ENCODE results near the gene OLA1. TPM values are rescaled to one million over a fixed set of nuclear protein-coding genes. Genes with fewer than 3 reads are reported as not detected.

Gene OLA1
- total and polyA plus RNA-seq, 2 of the 13 experiments (the other 11 are each of a cell fraction or from before 2014, with no cell fraction given): 153 to 241 TPM

DNA sequence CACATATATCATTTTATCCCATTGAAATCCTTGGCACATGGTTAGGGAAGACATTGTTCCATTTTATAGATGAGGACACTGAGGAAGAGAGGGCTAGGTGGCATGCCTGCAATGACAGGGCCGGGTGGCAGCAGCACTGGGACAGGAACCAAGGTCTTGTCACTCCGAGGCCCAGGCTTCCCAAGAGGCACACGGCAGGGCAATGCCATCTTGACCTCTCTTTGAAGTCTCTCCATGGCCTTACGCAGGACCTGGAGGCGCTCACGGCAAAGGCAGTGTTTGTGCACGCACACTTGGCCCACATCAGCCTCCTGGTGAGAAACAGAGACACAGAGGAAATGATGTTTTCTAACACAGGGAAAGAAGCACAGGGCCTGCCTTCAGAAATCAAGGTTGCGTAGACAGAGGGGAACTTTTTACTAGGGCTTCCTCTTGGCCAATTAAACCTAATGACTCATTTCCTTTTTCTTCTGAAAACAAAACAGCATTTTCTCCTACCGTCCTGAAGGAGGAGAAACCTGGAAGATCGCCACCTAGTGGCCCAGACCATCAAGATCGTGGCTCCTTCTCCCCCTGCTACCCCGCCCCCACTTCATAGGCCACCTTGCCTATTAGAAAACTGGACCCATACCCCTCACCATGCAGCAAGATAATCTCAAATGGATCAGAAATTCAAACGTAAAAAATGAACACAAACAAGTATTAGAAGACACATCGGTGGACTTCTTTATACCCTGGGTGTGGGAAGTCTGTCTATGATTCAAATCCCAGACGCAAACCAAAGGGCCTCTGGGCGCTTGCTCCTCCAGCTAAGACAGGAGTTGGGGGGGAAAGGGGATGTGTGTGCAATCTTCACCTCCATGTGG is 208.5 kb downstream of the OLA1 start (continued):
- TF ChIP-seq, protein P1, sequence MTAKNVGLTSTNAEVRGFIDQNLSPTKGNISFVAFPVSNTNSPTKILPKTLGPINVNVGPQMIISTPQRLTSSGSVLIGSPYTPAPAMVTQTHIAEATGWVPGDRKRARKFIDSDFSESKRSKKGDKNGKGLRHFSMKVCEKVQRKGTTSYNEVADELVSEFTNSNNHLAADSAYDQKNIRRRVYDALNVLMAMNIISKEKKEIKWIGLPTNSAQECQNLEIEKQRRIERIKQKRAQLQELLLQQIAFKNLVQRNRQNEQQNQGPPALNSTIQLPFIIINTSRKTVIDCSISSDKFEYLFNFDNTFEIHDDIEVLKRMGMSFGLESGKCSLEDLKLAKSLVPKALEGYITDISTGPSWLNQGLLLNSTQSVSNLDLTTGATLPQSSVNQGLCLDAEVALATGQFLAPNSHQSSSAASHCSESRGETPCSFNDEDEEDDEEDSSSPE (CRISPR knock-in tag; IDR thresholded peaks at IDR 0.05): no peak
- TF ChIP-seq ZNF644 (CRISPR knock-in tag; IDR thresholded peaks at IDR 0.05; ENCODE audit: low read depth) (no peak; the same call in 1 of the 2 replicates), PAWR (CRISPR knock-in tag; IDR thresholded peaks at IDR 0.05; ENCODE audit: borderline replicate concordance) (no peak), ZNF720 (CRISPR knock-in tag; IDR thresholded peaks at IDR 0.05) (no peak), ZNF282 (IDR thresholded peaks at IDR 0.05; ENCODE audit: partially characterized antibody) (no peak), PAX8 (CRISPR knock-in tag; IDR thresholded peaks at IDR 0.05; ENCODE audit: borderline replicate concordance) (no peak), ZNF547 (CRISPR knock-in tag; IDR thresholded peaks at IDR 0.05) (peak; percentile 36; the same call in 1 of the 2 replicates), RARG (CRISPR knock-in tag; IDR thresholded peaks at IDR 0.05; ENCODE audit: low read depth) (no peak), KDM5A (IDR thresholded peaks at IDR 0.05; ENCODE audit: borderline replicate concordance, low read length) (no peak), MLLT10 (CRISPR knock-in tag; IDR thresholded peaks at IDR 0.05) (no peak), ELF3 (CRISPR knock-in tag; IDR thresholded peaks at IDR 0.05) (peak; percentile 85)
- TF ChIP-seq, protein P2, sequence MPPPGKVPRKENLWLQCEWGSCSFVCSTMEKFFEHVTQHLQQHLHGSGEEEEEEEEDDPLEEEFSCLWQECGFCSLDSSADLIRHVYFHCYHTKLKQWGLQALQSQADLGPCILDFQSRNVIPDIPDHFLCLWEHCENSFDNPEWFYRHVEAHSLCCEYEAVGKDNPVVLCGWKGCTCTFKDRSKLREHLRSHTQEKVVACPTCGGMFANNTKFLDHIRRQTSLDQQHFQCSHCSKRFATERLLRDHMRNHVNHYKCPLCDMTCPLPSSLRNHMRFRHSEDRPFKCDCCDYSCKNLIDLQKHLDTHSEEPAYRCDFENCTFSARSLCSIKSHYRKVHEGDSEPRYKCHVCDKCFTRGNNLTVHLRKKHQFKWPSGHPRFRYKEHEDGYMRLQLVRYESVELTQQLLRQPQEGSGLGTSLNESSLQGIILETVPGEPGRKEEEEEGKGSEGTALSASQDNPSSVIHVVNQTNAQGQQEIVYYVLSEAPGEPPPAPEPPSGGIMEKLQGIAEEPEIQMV (CRISPR knock-in tag; IDR thresholded peaks at IDR 0.05; ENCODE audit: low read depth): no peak
- TF ChIP-seq, protein P3, sequence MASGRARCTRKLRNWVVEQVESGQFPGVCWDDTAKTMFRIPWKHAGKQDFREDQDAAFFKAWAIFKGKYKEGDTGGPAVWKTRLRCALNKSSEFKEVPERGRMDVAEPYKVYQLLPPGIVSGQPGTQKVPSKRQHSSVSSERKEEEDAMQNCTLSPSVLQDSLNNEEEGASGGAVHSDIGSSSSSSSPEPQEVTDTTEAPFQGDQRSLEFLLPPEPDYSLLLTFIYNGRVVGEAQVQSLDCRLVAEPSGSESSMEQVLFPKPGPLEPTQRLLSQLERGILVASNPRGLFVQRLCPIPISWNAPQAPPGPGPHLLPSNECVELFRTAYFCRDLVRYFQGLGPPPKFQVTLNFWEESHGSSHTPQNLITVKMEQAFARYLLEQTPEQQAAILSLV (CRISPR knock-in tag; IDR thresholded peaks at IDR 0.05; ENCODE audit: borderline replicate concordance): peak; percentile 20; the same call in 1 of the 2 replicates
- TF ChIP-seq, protein P4, sequence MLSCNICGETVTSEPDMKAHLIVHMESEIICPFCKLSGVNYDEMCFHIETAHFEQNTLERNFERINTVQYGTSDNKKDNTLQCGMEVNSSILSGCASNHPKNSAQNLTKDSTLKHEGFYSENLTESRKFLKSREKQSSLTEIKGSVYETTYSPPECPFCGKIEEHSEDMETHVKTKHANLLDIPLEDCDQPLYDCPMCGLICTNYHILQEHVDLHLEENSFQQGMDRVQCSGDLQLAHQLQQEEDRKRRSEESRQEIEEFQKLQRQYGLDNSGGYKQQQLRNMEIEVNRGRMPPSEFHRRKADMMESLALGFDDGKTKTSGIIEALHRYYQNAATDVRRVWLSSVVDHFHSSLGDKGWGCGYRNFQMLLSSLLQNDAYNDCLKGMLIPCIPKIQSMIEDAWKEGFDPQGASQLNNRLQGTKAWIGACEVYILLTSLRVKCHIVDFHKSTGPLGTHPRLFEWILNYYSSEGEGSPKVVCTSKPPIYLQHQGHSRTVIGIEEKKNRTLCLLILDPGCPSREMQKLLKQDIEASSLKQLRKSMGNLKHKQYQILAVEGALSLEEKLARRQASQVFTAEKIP (CRISPR knock-in tag; IDR thresholded peaks at IDR 0.05; ENCODE audit: borderline replicate concordance): no peak
- TF ChIP-seq, protein P5, sequence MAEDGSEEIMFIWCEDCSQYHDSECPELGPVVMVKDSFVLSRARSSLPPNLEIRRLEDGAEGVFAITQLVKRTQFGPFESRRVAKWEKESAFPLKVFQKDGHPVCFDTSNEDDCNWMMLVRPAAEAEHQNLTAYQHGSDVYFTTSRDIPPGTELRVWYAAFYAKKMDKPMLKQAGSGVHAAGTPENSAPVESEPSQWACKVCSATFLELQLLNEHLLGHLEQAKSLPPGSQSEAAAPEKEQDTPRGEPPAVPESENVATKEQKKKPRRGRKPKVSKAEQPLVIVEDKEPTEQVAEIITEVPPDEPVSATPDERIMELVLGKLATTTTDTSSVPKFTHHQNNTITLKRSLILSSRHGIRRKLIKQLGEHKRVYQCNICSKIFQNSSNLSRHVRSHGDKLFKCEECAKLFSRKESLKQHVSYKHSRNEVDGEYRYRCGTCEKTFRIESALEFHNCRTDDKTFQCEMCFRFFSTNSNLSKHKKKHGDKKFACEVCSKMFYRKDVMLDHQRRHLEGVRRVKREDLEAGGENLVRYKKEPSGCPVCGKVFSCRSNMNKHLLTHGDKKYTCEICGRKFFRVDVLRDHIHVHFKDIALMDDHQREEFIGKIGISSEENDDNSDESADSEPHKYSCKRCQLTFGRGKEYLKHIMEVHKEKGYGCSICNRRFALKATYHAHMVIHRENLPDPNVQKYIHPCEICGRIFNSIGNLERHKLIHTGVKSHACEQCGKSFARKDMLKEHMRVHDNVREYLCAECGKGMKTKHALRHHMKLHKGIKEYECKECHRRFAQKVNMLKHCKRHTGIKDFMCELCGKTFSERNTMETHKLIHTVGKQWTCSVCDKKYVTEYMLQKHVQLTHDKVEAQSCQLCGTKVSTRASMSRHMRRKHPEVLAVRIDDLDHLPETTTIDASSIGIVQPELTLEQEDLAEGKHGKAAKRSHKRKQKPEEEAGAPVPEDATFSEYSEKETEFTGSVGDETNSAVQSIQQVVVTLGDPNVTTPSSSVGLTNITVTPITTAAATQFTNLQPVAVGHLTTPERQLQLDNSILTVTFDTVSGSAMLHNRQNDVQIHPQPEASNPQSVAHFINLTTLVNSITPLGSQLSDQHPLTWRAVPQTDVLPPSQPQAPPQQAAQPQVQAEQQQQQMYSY (CRISPR knock-in tag; IDR thresholded peaks at IDR 0.05): no peak
- TF ChIP-seq, protein P6, sequence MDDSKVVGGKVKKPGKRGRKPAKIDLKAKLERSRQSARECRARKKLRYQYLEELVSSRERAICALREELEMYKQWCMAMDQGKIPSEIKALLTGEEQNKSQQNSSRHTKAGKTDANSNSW (CRISPR knock-in tag; IDR thresholded peaks at IDR 0.05; ENCODE audit: borderline replicate concordance): no peak
- TF ChIP-seq, protein P7, sequence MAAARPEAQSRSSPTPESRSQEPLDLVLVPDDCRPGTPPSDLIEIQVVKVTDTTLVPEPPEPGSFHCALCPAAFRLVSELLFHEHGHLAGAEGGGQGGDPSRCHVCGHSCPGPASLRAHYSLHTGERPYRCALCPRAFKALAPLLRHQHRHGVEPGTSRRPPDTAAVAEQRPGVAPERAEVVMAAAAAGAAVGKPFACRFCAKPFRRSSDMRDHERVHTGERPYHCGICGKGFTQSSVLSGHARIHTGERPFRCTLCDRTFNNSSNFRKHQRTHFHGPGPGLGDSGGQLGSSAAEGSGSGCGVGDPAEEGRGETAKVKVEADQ (CRISPR knock-in tag; IDR thresholded peaks at IDR 0.05; ENCODE audit: borderline replicate concordance): no peak

Data from HepG2 (cell line).